Natural killer cell (primary cell): ENCODE measurements around the gene TENM4. TPM values are rescaled to one million over a fixed set of nuclear protein-coding genes. Genes with fewer than 3 reads are reported as not detected.

Experiments
- ATAC-seq, 3 donors: fragments of 150-1000 bp in 2 of 3; fragments of 200-7000 bp in 1 of 3; cut with Tn5 transposase; 1 replicate in 1 of 3; 2 replicates in 2 of 3; pipeline ENCODE4 v1.10.0; 2021; ENCODE audit warnings: mild to moderate bottlenecking in 2 of 3, moderate library complexity in 2 of 3
- DNase-seq, 2 donors: peaks; one replicate each; pipeline versions ENCODE4 v3.0.0 to v3.0.0-alpha.2; 2013 to 2021; ENCODE audit warnings: mixed read lengths in 1 of 2
- H3K27ac ChIP-seq: one replicate; pipeline ENCODE4 v1.5.1; 2013; ENCODE audit warnings: mild to moderate bottlenecking, low read length
- H3K27me3 ChIP-seq: one replicate; pipeline ENCODE4 v1.6.1; 2013; ENCODE audit warnings: low read length; ENCODE audit not compliant: control insufficient read depth, insufficient read depth
- H3K36me3 ChIP-seq: one replicate; pipeline ENCODE4 v1.6.1; 2013; ENCODE audit warnings: low read length; ENCODE audit not compliant: control insufficient read depth, insufficient read depth
- H3K4me1 ChIP-seq: one replicate; pipeline ENCODE4 v1.6.1; 2013; ENCODE audit warnings: low read length; ENCODE audit not compliant: control insufficient read depth, insufficient read depth
- H3K4me3 ChIP-seq: one replicate; pipeline ENCODE4 v1.5.1; 2013; ENCODE audit warnings: low read length
- H3K9me3 ChIP-seq: one replicate; pipeline ENCODE4 v1.6.1; 2013; ENCODE audit warnings: low read length; ENCODE audit not compliant: control insufficient read depth, insufficient read depth
- H3K27ac Mint-ChIP-seq, 2 donors: one replicate each; pipeline ENCODE4 v1.8.0; 2022; ENCODE audit warnings: mild to moderate bottlenecking in 2 of 2, mixed read lengths in 2 of 2, moderate library complexity in 1 of 2
- H3K27me3 Mint-ChIP-seq, 2 donors: one replicate each; pipeline ENCODE4 v1.8.0; 2022; ENCODE audit warnings: low read depth in 2 of 2, mixed read lengths in 2 of 2
- H3K36me3 Mint-ChIP-seq: one replicate; pipeline ENCODE4 v1.8.0; 2022; ENCODE audit warnings: mixed read lengths
- H3K4me1 Mint-ChIP-seq, 2 donors: one replicate each; pipeline ENCODE4 v1.8.0; 2022; ENCODE audit warnings: mixed read lengths in 2 of 2
- H3K4me3 Mint-ChIP-seq: one replicate; pipeline ENCODE4 v1.8.0; 2022; ENCODE audit warnings: mild to moderate bottlenecking, moderate library complexity, mixed read lengths
- H3K9me3 Mint-ChIP-seq, 2 donors: one replicate each; pipeline ENCODE4 v1.8.0; 2022; ENCODE audit warnings: mixed read lengths in 2 of 2
- WGBS: methylation state at CpG from one replicate; pipeline ENCODE4 v1.1.7; 2013; ENCODE audit warnings: missing lambda C conversion rate; ENCODE audit not compliant: insufficient coverage; 5-methylcytosine and 5-hydroxymethylcytosine counted together
- intact Hi-C: fragments of 100-400 bp; cut with micrococcal nuclease; formaldehyde crosslinking; loops from one replicate; pipeline ENCODE4 v1.14.2; 2022
- total RNA-seq, 4 donors: library from RNA; stranded (reverse); fragments of 120-200 nt in 1 of 4; gene quantifications; one replicate each; pipeline versions ENCODE4 v1.2.3 to v1.2.4, GENCODE V29; 2013 to 2022
- TF ChIP-seq, protein P1 (sequence below): fragments of 200-600 bp; IDR thresholded peaks from one replicate; pipeline ENCODE4 v1.8.0; 2022; ENCODE audit warnings: antibody characterized with exemption

Gene TENM4
- total RNA-seq, 3 donors from 2014 or later (not counting 1 experiment from before 2014, with no cell fraction given): 0.63 to 0.75 TPM; not detected in 1

DNA sequence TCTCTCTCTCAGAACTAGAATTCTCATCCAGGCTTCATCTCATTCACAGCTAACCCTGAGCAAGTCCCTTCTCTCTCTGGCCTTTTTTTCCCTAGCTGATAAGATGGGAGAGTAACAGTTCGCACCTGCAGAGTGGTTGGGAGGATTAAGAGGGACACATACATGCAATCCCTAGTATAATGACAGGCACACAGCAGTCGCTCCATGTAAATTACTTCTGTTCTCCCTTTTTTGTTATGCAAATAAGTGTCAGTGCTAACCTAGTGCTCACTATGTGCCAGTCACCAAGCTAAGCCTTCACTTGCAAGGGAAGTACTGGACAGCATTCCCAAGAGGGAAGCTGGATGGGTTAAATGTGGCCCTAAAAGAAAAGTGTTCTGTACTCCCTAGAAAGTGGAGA is 63.4 kb downstream of the TENM4 start:
- no peak overlapping the region for H3K4me3 ChIP-seq
- H3K27me3 Mint-ChIP-seq: no peaks in the 10 kb centered on the region
- H3K36me3 ChIP-seq: no peaks in the 10 kb centered on the region
- intact Hi-C loops: no loop called here
- H3K36me3 Mint-ChIP-seq: no peaks in the 10 kb centered on the region
- no peak overlapping the region for H3K27ac Mint-ChIP-seq
- DNase-seq (no peak), ATAC-seq (no peak)
- TF ChIP-seq, protein P1, sequence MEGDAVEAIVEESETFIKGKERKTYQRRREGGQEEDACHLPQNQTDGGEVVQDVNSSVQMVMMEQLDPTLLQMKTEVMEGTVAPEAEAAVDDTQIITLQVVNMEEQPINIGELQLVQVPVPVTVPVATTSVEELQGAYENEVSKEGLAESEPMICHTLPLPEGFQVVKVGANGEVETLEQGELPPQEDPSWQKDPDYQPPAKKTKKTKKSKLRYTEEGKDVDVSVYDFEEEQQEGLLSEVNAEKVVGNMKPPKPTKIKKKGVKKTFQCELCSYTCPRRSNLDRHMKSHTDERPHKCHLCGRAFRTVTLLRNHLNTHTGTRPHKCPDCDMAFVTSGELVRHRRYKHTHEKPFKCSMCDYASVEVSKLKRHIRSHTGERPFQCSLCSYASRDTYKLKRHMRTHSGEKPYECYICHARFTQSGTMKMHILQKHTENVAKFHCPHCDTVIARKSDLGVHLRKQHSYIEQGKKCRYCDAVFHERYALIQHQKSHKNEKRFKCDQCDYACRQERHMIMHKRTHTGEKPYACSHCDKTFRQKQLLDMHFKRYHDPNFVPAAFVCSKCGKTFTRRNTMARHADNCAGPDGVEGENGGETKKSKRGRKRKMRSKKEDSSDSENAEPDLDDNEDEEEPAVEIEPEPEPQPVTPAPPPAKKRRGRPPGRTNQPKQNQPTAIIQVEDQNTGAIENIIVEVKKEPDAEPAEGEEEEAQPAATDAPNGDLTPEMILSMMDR: no peak
- peaks cover 3 to 7% of the 10 kb centered on the region in 2 donors for H3K9me3 Mint-ChIP-seq
- 83% methylated on average over 2 of the region's 2 CpGs for WGBS
- no peaks in the 10 kb centered on the region for H3K4me1 Mint-ChIP-seq
- no peaks in the 10 kb centered on the region for H3K9me3 ChIP-seq
- H3K4me3 Mint-ChIP-seq: no peak overlapping the region
- H3K27me3 ChIP-seq: no peaks in the 10 kb centered on the region
- no peaks in the 10 kb centered on the region for H3K4me1 ChIP-seq
- H3K27ac ChIP-seq: no peak overlapping the region

DNA sequence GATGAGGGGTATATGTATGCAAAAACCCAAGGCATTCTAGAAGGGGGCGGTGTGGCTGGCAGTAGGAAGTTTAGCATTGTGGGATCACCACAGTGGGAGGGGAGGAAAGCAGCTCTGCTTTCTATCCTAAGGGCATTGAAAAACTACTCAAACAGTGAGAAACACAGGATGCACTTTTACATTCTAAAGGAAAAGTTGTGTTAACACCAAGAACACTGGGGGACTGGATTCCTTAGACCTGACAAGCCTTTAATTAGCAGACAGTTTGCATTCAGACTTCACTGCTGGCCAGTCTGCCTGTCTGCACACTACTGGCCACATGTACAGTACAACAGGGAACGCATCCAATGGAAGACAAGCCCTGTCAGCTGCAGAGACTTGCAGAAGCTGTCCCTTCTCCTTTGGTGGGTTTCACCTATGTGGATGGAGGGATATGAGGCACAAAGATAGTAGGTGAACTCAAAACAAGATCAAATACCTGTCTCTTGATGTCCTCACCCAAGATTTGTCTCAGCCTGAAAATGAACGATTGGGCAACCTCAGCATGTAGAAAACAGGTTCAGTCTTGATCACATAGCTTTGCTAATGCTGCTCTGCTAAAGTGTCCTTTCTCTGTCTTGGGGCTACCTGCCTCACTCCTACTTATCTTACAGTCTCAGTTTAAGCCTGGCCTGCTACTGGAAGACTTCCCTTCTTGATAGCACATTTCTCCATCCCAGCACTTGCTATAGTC is 64.8 kb downstream of the TENM4 start:
- 68% methylated on average over 3 of the region's 3 CpGs for WGBS
- Mint-ChIP-seq H3K9me3 (peaks cover 3 to 9% of the 10 kb centered on the region in 2 donors), H3K4me1 (no peaks in the 10 kb centered on the region), H3K27me3 (no peaks in the 10 kb centered on the region), H3K36me3 (no peaks in the 10 kb centered on the region), H3K4me3 (no peak overlapping the region), H3K27ac (no peak overlapping the region)
- Histone ChIP-seq H3K27ac (no peak overlapping the region), H3K4me1 (no peaks in the 10 kb centered on the region), H3K36me3 (no peaks in the 10 kb centered on the region), H3K9me3 (no peaks in the 10 kb centered on the region), H3K27me3 (no peaks in the 10 kb centered on the region), H3K4me3 (no peak overlapping the region)
- TF ChIP-seq, protein P1: no peak
- intact Hi-C loops: no loop called here
- ATAC-seq (no peak), DNase-seq (no peak)

DNA sequence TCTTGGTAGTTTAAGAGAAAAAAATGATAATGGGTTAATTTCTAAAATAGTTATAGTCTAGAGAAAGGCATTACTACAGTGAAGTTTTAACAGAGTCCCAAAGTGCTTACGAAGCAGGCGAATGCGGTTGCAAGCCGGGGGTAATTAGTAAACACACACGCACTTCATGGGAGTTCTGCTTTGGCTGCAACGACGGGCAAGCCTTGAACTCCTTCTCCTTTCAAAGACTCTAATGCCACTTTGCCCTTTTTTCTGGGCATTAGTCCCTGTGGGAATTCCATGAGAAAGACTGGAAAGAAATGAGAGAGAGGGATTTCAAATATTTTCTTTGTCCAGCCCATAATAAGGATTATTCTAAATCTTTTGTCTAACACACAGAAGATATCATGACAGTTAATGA is 66.1 kb downstream of the TENM4 start:
- Mint-ChIP-seq H3K4me3 (no peak overlapping the region), H3K27ac (no peak overlapping the region)
- 49% methylated on average over 7 of the region's 7 CpGs for WGBS

More for the DNA sequence above, 66.1 kb downstream of the TENM4 start:
- no peaks in the 10 kb centered on the region for H3K36me3 ChIP-seq
- no peaks in the 10 kb centered on the region for H3K27me3 ChIP-seq
- no peaks in the 10 kb centered on the region for H3K36me3 Mint-ChIP-seq
- intact Hi-C loops: no loop called here
- DNase-seq: no peak
- TF ChIP-seq, protein P1: no peak
- no peaks in the 10 kb centered on the region for H3K27me3 Mint-ChIP-seq
- H3K4me3 ChIP-seq: no peak overlapping the region
- no peaks in the 10 kb centered on the region for H3K4me1 ChIP-seq
- H3K9me3 ChIP-seq: no peaks in the 10 kb centered on the region
- no peaks in the 10 kb centered on the region for H3K4me1 Mint-ChIP-seq
- H3K9me3 Mint-ChIP-seq: peaks cover 3 to 12% of the 10 kb centered on the region in 2 donors
- no peak for ATAC-seq
- no peak overlapping the region for H3K27ac ChIP-seq
